A549 (cell line): ENCODE measurements around the gene ST8SIA4. TPM values are rescaled to one million over a fixed set of nuclear protein-coding genes. Genes with fewer than 3 reads are reported as not detected.

Source experiments
- ATAC-seq, 2 experiments: fragments of 200-7000 bp in 1 of 2; fragments of >200 bp in 1 of 2; cut with Nextera tagmentation in 1 of 2; cut with Tn5 transposase in 1 of 2; 3 replicates each; pipeline versions ENCODE4 v1.8.0 to v1.9.1; 2018 to 2020; ENCODE audit warnings: mild to moderate bottlenecking in 1 of 2, moderate library complexity in 1 of 2
- CTCF ChIA-PET: fragments of 300-600 bp; sonication (Branson Sonifier 250); formaldehyde crosslinking; extraction: SDS; loops from one replicate; lab custom pipeline; 2021; ENCODE audit warnings: antibody characterized with exemption, inconsistent platforms; lab: Yijun Ruan, JAX
- POLR2A ChIA-PET: fragments of 350-600 bp; formaldehyde crosslinking; extraction: SDS; loops from one replicate; lab custom pipeline; 2021; ENCODE audit warnings: antibody characterized with exemption, inconsistent platforms; lab: Yijun Ruan, JAX
- DNase-seq, 2 experiments: peaks; one replicate each; pipeline versions ENCODE4 v3.0.0 to v3.0.0-alpha.2; 2011 to 2016; ENCODE audit warnings: low read depth in 1 of 2, low spot score in 1 of 2
- FAIRE-seq: peaks from 2 replicates; lab custom pipeline; 2011; peaks lifted over from hg19 to GRCh38; lab: Jason Lieb, UNC
- H3K27ac ChIP-seq, 2 experiments: fragments of >200 bp; sonication (Bioruptor Twin); formaldehyde crosslinking; 3 replicates each; pipeline ENCODE4 v1.5.1; 2016 to 2017
- H3K4me1 ChIP-seq: fragments of >200 bp; sonication (Bioruptor Twin); formaldehyde crosslinking; 3 replicates; pipeline ENCODE4 v1.6.1; 2016
- H3K4me2 ChIP-seq: fragments of >200 bp; sonication (Bioruptor Twin); formaldehyde crosslinking; 3 replicates; pipeline ENCODE4 v1.6.1; 2016
- H3K4me3 ChIP-seq: fragments of >200 bp; sonication (Bioruptor Twin); formaldehyde crosslinking; 3 replicates; pipeline ENCODE4 v1.5.1; 2016
- H3K9me3 ChIP-seq: fragments of >200 bp; sonication (Bioruptor Twin); formaldehyde crosslinking; 3 replicates; pipeline ENCODE4 v1.6.1; 2016
- CBX2 ChIP-seq: fragments of 200-600 bp; sonication (generic); IDR thresholded peaks from 2 replicates; pipeline ENCODE4 v1.6.1; 2016; ENCODE audit warnings: low read depth, mild to moderate bottlenecking, borderline replicate concordance
- CEBPB ChIP-seq, 2 experiments: fragments of >200 bp in 1 of 2; sonication (Bioruptor Twin) in 1 of 2; formaldehyde crosslinking in 1 of 2; IDR thresholded peaks; 2 replicates each; pipeline ENCODE4 v1.6.1; 2012 to 2016
- CHD2 ChIP-seq: fragments of 150-350 bp; IDR thresholded peaks from 2 replicates; pipeline ENCODE4 v1.6.1; 2014; ENCODE audit warnings: low read length; ENCODE audit not compliant: partially characterized antibody
- CHD4 ChIP-seq: fragments of 200-600 bp; sonication (generic); IDR thresholded peaks from 2 replicates; pipeline ENCODE4 v1.6.1; 2016; ENCODE audit warnings: antibody characterized with exemption, mild to moderate bottlenecking, borderline replicate concordance
- EHF ChIP-seq: fragments of 250-450 bp; sonication (Bioruptor Pico); IDR thresholded peaks from 2 replicates; pipeline ENCODE4 v1.5.0; 2020; ENCODE audit warnings: mild to moderate bottlenecking
- EP300 ChIP-seq, 2 experiments: fragments of >200 bp; sonication (Bioruptor Twin); formaldehyde crosslinking; IDR thresholded peaks; 2 replicates in 1 of 2; 3 replicates in 1 of 2; pipeline ENCODE4 v1.6.1; 2016 to 2017
- FOSB ChIP-seq: fragments of 250-450 bp; sonication (Bioruptor Pico); IDR thresholded peaks from 2 replicates; pipeline ENCODE4 v1.5.0; 2020; ENCODE audit warnings: mild to moderate bottlenecking, moderate library complexity
- FOSL2 ChIP-seq, 2 experiments: fragments of 450-650 bp in 1 of 2; fragments of >200 bp in 1 of 2; sonication (Bioruptor Twin) in 1 of 2; formaldehyde crosslinking; IDR thresholded peaks; 2 replicates each; pipeline versions ENCODE4 v1.5.0 to v1.6.1; 2016 to 2020; ENCODE audit warnings: mild to moderate bottlenecking in 1 of 2, moderate library complexity in 1 of 2
- HEYL ChIP-seq: fragments of 250-450 bp; sonication (Bioruptor Pico); IDR thresholded peaks from 2 replicates; pipeline ENCODE4 v1.8.0; 2021; ENCODE audit warnings: mild to moderate bottlenecking, moderate library complexity
- HMGXB4 ChIP-seq: fragments of 250-450 bp; sonication (Bioruptor Pico); IDR thresholded peaks from 2 replicates; pipeline ENCODE4 v1.5.0; 2021; ENCODE audit warnings: mild to moderate bottlenecking, moderate library complexity, borderline replicate concordance
- HOXA7 ChIP-seq: fragments of 250-450 bp; sonication (Bioruptor Pico); IDR thresholded peaks from 2 replicates; pipeline ENCODE4 v1.5.0; 2020; ENCODE audit warnings: mild to moderate bottlenecking, moderate library complexity
- HOXB5 ChIP-seq: fragments of 250-450 bp; sonication (Bioruptor Pico); IDR thresholded peaks from 2 replicates; pipeline ENCODE4 v1.5.0; 2020; ENCODE audit warnings: mild to moderate bottlenecking, moderate library complexity
- JUNB ChIP-seq: fragments of >200 bp; sonication (Bioruptor Twin); formaldehyde crosslinking; IDR thresholded peaks from 2 replicates; pipeline ENCODE4 v1.6.1; 2016
- MAFK ChIP-seq: fragments of 450-650 bp; IDR thresholded peaks from 2 replicates; pipeline ENCODE4 v1.6.1; 2014; ENCODE audit not compliant: partially characterized antibody
- MAX ChIP-seq: IDR thresholded peaks from 2 replicates; pipeline ENCODE4 v1.6.1; 2012
- MAZ ChIP-seq: fragments of 150-350 bp; IDR thresholded peaks from 2 replicates; pipeline ENCODE4 v1.6.1; 2014; ENCODE audit warnings: antibody characterized with exemption, low read depth, low read length, borderline replicate concordance
- NFE2L2 ChIP-seq: fragments of 150-350 bp; conservative IDR thresholded peaks from 2 replicates; pipeline ENCODE4 v1.6.1; 2014; ENCODE audit warnings: low read length
- NR3C1 ChIP-seq: fragments of >200 bp; sonication (Bioruptor Twin); formaldehyde crosslinking; IDR thresholded peaks from 3 replicates; pipeline ENCODE4 v1.6.1; 2017
- POLR2A ChIP-seq: IDR thresholded peaks from 2 replicates; pipeline ENCODE4 v1.6.1; 2012; ENCODE audit warnings: mild to moderate bottlenecking, low read length
- POLR2AphosphoS2 ChIP-seq: conservative IDR thresholded peaks from 2 replicates; pipeline ENCODE4 v1.6.1; 2012; ENCODE audit warnings: low read length, improper control_type of control experiment, inconsistent platforms
- RNF2 ChIP-seq: fragments of 200-600 bp; sonication (generic); IDR thresholded peaks from 2 replicates; pipeline ENCODE4 v1.6.1; 2016; ENCODE audit warnings: low read depth, mild to moderate bottlenecking, antibody characterized with exemption, moderate library complexity, borderline replicate concordance
- SMC3 ChIP-seq: fragments of >200 bp; sonication (Bioruptor Twin); formaldehyde crosslinking; IDR thresholded peaks from 3 replicates; pipeline ENCODE4 v1.6.1; 2018; ENCODE audit warnings: inconsistent platforms
- SREBF2 ChIP-seq: fragments of 450-650 bp; IDR thresholded peaks from 2 replicates; pipeline ENCODE4 v1.6.1; 2014; ENCODE audit warnings: mild to moderate bottlenecking, moderate library complexity
- TP53 ChIP-seq: fragments of 250-450 bp; sonication (Bioruptor Pico); IDR thresholded peaks from 2 replicates; pipeline ENCODE4 v1.5.0; 2021; ENCODE audit warnings: mild to moderate bottlenecking, moderate library complexity
- USF2 ChIP-seq: fragments of 450-650 bp; IDR thresholded peaks from 2 replicates; pipeline ENCODE4 v1.6.1; 2014; ENCODE audit warnings: antibody characterized with exemption
- ZFP36 ChIP-seq: fragments of 450-650 bp; IDR thresholded peaks from 2 replicates; pipeline ENCODE4 v1.6.1; 2014; ENCODE audit warnings: borderline replicate concordance; ENCODE audit not compliant: partially characterized antibody
- WGBS: methylation state at CpG from one replicate; pipeline ENCODE4 v1.1.6; 2017; ENCODE audit errors: missing lambda C conversion rate; 5-methylcytosine and 5-hydroxymethylcytosine counted together
- polyA plus RNA-seq, 4 experiments: library from polyadenylated mRNA; depleted of rRNA in 3 of 4; stranded (reverse); fragments of >200 nt; fragmentation: RNase III in 1 of 4; extraction: RNeasy Plus Mini Kit Qiagen cat#74134 plus additional on column Dnase treatment in 1 of 4; gene quantifications; 2 replicates in 3 of 4; 3 replicates in 1 of 4; pipeline ENCODE4 v1.2.3, GENCODE V29; 2011 to 2017

Gene ST8SIA4
- polyA plus RNA-seq, 2 of the 4 experiments (the other 2 are of a cell fraction), result 0.85 to 7.1 TPM

- no peak for FAIRE-seq
- Histone ChIP-seq H3K9me3 (no peaks in the 10 kb centered on the region), H3K27ac (no peak overlapping the region), H3K4me2 (no peak overlapping the region), H3K4me1 (no peaks in the 10 kb centered on the region), H3K4me3 (no peak overlapping the region)
- DNase-seq, result no peak
- ChIA-PET CTCF (no interaction called here), POLR2A (no interaction called here)
- WGBS, result 35% methylated on average over 1 of the region's 1 CpG
- no peak for ATAC-seq
- no peak for TF ChIP-seq HOXA7 (CRISPR knock-in tag)
- peak; percentile 84 for TF ChIP-seq MAFK
These were observed 44.0 kb downstream of the ST8SIA4 start for GRCh38 chr5:100858987-100859545.

GRCh38 chr5:100856462-100856861, 46.6 kb downstream of the ST8SIA4 start:
- ChIA-PET POLR2A (no interaction called here), CTCF (interaction anchor here (1.2 kb wide), 1 partner anchor 24 kb away, joined by 3 read pairs; no protein-coding TSS in a partner anchor)
- WGBS, result 95% methylated on average over 2 of the region's 2 CpGs

GRCh38 chr5:100855937-100856430, 47.1 kb downstream of the ST8SIA4 start:
- Histone ChIP-seq H3K9me3 (no peaks in the 10 kb centered on the region), H3K4me3 (no peak overlapping the region), H3K4me2 (no peak overlapping the region), H3K4me1 (no peaks in the 10 kb centered on the region), H3K27ac (no peak overlapping the region)
- ChIA-PET POLR2A (no interaction called here), CTCF (no interaction called here)
- ATAC-seq, result no peak
- FAIRE-seq, result no peak
- TF ChIP-seq NR3C1 (no peak), NFE2L2 (no peak), JUNB (no peak), SREBF2 (no peak), USF2 (no peak), POLR2A (no peak), CBX2 (no peak), HOXB5 (CRISPR knock-in tag) (no peak), MAFK (no peak), FOSB (no peak), MAZ (no peak), HEYL (CRISPR knock-in tag) (no peak), CHD2 (no peak), CHD4 (no peak), EHF (CRISPR knock-in tag) (no peak)
- 92% methylated on average over 6 of the region's 6 CpGs for WGBS
- no peak for DNase-seq

More at GRCh38 chr5:100856462-100856861, 46.6 kb downstream of the ST8SIA4 start:
- FAIRE-seq (no peak), ATAC-seq (no peak), DNase-seq (no peak)
- Histone ChIP-seq H3K4me2 (no peak overlapping the region), H3K9me3 (no peaks in the 10 kb centered on the region), H3K4me1 (no peaks in the 10 kb centered on the region), H3K4me3 (no peak overlapping the region), H3K27ac (no peak overlapping the region)
- TF ChIP-seq POLR2AphosphoS2 (no peak), MAX (no peak), CEBPB (IDR thresholded peaks at IDR 0.05) (no peak)

GRCh38 chr5:100855295-100855694, 47.8 kb downstream of the ST8SIA4 start:
- H3K4me3 ChIP-seq, result no peak overlapping the region
- CTCF ChIA-PET, result no interaction called here
- no peak for FAIRE-seq
- H3K9me3 ChIP-seq, result no peaks in the 10 kb centered on the region
- TF ChIP-seq MAZ (no peak), NR3C1 (no peak), RNF2 (no peak), SMC3 (no peak), TP53 (CRISPR knock-in tag) (no peak), EP300 (IDR thresholded peaks at IDR 0.05) (no peak), ZFP36 (no peak), HMGXB4 (CRISPR knock-in tag) (no peak), FOSL2 (IDR thresholded peaks at IDR 0.05) (no peak), FOSL2 (CRISPR knock-in tag; IDR thresholded peaks at IDR 0.05) (no peak)
- no peak for ATAC-seq
- 90% methylated on average over 1 of the region's 1 CpG for WGBS
- DNase-seq, result no peak
- no peak overlapping the region for H3K27ac ChIP-seq
- POLR2A ChIA-PET, result no interaction called here
- H3K4me1 ChIP-seq, result no peaks in the 10 kb centered on the region
- no peak overlapping the region for H3K4me2 ChIP-seq
